Calu3 (cell line): ENCODE data around the gene EYS. TPM values are rescaled to one million over a fixed set of nuclear protein-coding genes. Genes with fewer than 3 reads are reported as not detected.
"Not testable (repeated sequence)": the region's sequence is repeated elsewhere in the genome, so short reads cannot be mapped to it uniquely, and the experiment has no call there.

Source experiments
- BruUV-seq: library from RNA; stranded (reverse); fragments of 400-500 nt; replicated peaks from 2 replicates; lab custom pipeline; 2021; lab: Mats Ljungman, UMichigan
- CTCF ChIA-PET: fragments of 300-600 bp; sonication (Branson Sonifier 250); formaldehyde crosslinking; loops from one replicate; lab custom pipeline; 2022; ENCODE audit warnings: antibody characterized with exemption; lab: Charles Lee
- DNase-seq: peaks from one replicate; pipeline ENCODE4 v3.0.0; 2022
- H3K27ac Mint-ChIP-seq: one replicate; pipeline ENCODE4 v1.8.0; 2022; ENCODE audit warnings: mixed read lengths; ENCODE audit not compliant: unreplicated experiment
- H3K27me3 Mint-ChIP-seq: one replicate; pipeline ENCODE4 v1.8.0; 2022; ENCODE audit warnings: mixed read lengths; ENCODE audit not compliant: unreplicated experiment
- H3K36me3 Mint-ChIP-seq: one replicate; pipeline ENCODE4 v1.8.0; 2022; ENCODE audit warnings: mild to moderate bottlenecking, moderate library complexity, mixed read lengths; ENCODE audit not compliant: insufficient read depth, unreplicated experiment
- H3K4me1 Mint-ChIP-seq: one replicate; pipeline ENCODE4 v1.8.0; 2022; ENCODE audit warnings: mild to moderate bottlenecking, low read depth, mixed read lengths; ENCODE audit not compliant: unreplicated experiment
- H3K4me3 Mint-ChIP-seq: one replicate; pipeline ENCODE4 v1.8.0; 2022; ENCODE audit warnings: mild to moderate bottlenecking, low read depth, moderate library complexity, mixed read lengths; ENCODE audit not compliant: unreplicated experiment
- H3K9me3 Mint-ChIP-seq: one replicate; pipeline ENCODE4 v1.8.0; 2022; ENCODE audit warnings: low read depth, mixed read lengths; ENCODE audit not compliant: unreplicated experiment
- intact Hi-C: fragments of 100-400 bp; cut with micrococcal nuclease; formaldehyde crosslinking; loops from one replicate; pipeline ENCODE4 v1.10.0; 2022; ENCODE audit not compliant: unreplicated experiment
- total RNA-seq: library from RNA; stranded (reverse); gene quantifications from 2 replicates; pipeline ENCODE4 v1.2.3, GENCODE V29; 2022
- TF ChIP-seq, protein P1 (sequence below): fragments of 200-600 bp; IDR thresholded peaks from one replicate; pipeline ENCODE4 v1.8.0; 2022; ENCODE audit warnings: antibody characterized with exemption; ENCODE audit not compliant: unreplicated experiment

Gene EYS
- total RNA-seq, 1 experiment from 2014 or later = not detected

- no TSS peak for BruUV-seq
- CTCF ChIA-PET = no interaction called here
- H3K36me3 Mint-ChIP-seq = no peaks in the 10 kb centered on the region
- DNase-seq = no peak
- H3K4me3 Mint-ChIP-seq = no peak overlapping the region
- TF ChIP-seq, protein P1, sequence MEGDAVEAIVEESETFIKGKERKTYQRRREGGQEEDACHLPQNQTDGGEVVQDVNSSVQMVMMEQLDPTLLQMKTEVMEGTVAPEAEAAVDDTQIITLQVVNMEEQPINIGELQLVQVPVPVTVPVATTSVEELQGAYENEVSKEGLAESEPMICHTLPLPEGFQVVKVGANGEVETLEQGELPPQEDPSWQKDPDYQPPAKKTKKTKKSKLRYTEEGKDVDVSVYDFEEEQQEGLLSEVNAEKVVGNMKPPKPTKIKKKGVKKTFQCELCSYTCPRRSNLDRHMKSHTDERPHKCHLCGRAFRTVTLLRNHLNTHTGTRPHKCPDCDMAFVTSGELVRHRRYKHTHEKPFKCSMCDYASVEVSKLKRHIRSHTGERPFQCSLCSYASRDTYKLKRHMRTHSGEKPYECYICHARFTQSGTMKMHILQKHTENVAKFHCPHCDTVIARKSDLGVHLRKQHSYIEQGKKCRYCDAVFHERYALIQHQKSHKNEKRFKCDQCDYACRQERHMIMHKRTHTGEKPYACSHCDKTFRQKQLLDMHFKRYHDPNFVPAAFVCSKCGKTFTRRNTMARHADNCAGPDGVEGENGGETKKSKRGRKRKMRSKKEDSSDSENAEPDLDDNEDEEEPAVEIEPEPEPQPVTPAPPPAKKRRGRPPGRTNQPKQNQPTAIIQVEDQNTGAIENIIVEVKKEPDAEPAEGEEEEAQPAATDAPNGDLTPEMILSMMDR = no peak
- H3K27me3 Mint-ChIP-seq = no peaks in the 10 kb centered on the region
- no peak overlapping the region for H3K27ac Mint-ChIP-seq
- peaks cover 3% of the 10 kb centered on the region for H3K9me3 Mint-ChIP-seq
- no peaks in the 10 kb centered on the region for H3K4me1 Mint-ChIP-seq
- intact Hi-C loops = no loop called here
These were observed 73.5 kb downstream of the EYS start for GRCh38 chr6:65633501-65633900.

GRCh38 chr6:65631711-65632110 lies 75.3 kb downstream of the EYS start:
- no peaks in the 10 kb centered on the region for H3K27me3 Mint-ChIP-seq
- intact Hi-C loops = no loop called here
- peaks cover 5% of the 10 kb centered on the region for H3K9me3 Mint-ChIP-seq
- CTCF ChIA-PET = no interaction called here
- DNase-seq = no peak
- H3K4me1 Mint-ChIP-seq = no peaks in the 10 kb centered on the region
- H3K4me3 Mint-ChIP-seq = no peak overlapping the region
- no peak overlapping the region for H3K27ac Mint-ChIP-seq
- TF ChIP-seq, protein P1 = no peak
- no peaks in the 10 kb centered on the region for H3K36me3 Mint-ChIP-seq
- no TSS peak for BruUV-seq

DNA sequence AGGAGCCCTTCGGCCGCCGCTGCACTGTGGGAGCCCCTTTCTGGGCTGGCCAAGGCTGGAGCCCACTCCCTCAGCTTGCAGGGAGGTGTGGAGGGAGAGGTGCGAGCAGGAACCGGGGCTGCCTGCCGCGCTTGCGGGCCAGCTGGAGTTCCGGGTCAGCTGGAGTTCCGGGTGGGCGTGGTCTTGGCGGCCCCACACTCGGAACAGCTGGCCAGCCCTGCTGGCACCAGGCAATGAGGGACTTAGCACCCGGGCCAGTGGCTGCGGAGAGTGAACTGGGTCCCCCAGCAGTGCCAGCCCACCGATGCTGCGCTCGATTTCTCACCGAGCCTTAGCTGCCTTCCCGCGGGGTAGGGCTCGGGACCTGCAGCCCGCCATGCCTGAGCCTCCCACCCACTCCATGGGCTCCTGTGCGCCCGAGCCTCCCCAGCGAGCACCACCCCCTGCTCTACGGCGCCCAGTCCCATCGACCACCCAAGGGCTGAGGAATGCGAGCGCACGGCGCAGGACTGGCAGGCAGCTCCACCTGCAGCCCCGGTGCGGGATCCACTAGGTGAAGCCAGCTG lies 79.5 kb downstream of the EYS start:
- CTCF ChIA-PET, intact Hi-C loops, H3K4me3 Mint-ChIP-seq, DNase-seq, H3K9me3 Mint-ChIP-seq, H3K27ac Mint-ChIP-seq, H3K4me1 Mint-ChIP-seq, H3K27me3 Mint-ChIP-seq, BruUV-seq, H3K36me3 Mint-ChIP-seq: not testable (repeated sequence)

DNA sequence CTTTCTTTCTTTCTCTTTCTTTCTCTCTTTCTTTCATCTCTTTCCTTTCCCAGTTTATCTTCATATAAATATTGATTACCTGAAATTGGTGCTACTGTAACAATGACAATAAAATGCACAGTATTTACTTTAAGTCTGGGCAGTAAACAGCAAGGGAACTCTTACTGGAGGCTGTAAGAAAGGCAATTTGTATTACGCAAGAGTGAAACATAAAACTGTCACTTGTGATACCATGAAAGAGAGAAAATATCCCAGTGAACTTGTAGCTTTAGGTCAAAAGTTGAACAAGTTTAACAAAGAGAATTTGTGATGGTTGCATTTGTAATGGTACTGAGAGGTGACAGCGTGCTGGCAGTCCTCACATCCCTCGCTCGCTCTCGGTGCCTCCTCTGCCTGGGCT lies 80.0 kb downstream of the EYS start:
- Mint-ChIP-seq H3K4me1 (no peaks in the 10 kb centered on the region), H3K27me3 (no peaks in the 10 kb centered on the region), H3K36me3 (no peaks in the 10 kb centered on the region), H3K4me3 (no peak overlapping the region), H3K9me3 (peaks cover 10% of the 10 kb centered on the region), H3K27ac (no peak overlapping the region)
- no TSS peak for BruUV-seq
- DNase-seq = no peak
- CTCF ChIA-PET = no interaction called here
- intact Hi-C loops = no loop called here
- TF ChIP-seq, protein P1 = no peak

- CTCF ChIA-PET = no interaction called here
- intact Hi-C loops = no loop called here
- H3K4me1 Mint-ChIP-seq = no peaks in the 10 kb centered on the region
- DNase-seq = no peak
- TF ChIP-seq, protein P1 = no peak
- no peak overlapping the region for H3K4me3 Mint-ChIP-seq
- no peaks in the 10 kb centered on the region for H3K27me3 Mint-ChIP-seq
- no TSS peak for BruUV-seq
- peaks cover 7% of the 10 kb centered on the region for H3K9me3 Mint-ChIP-seq
- H3K36me3 Mint-ChIP-seq = no peaks in the 10 kb centered on the region
- no peak overlapping the region for H3K27ac Mint-ChIP-seq
These were observed 83.5 kb downstream of the EYS start for GRCh38 chr6:65623566-65623965.
